GM21717 (cell line): ENCODE measurements around the gene HES4.
"Not testable (repeated sequence)": the region's sequence is repeated elsewhere in the genome, so short reads cannot be mapped to it uniquely, and the experiment has no call there.

Experiments
- ATAC-seq: cut with Tn5 transposase; IDR thresholded peaks from one replicate; pipeline ENCODE4 v1.9.1; 2021; ENCODE audit warnings: mild to moderate bottlenecking, moderate library complexity; ENCODE audit not compliant: unreplicated experiment

HES4 gene

DNA sequence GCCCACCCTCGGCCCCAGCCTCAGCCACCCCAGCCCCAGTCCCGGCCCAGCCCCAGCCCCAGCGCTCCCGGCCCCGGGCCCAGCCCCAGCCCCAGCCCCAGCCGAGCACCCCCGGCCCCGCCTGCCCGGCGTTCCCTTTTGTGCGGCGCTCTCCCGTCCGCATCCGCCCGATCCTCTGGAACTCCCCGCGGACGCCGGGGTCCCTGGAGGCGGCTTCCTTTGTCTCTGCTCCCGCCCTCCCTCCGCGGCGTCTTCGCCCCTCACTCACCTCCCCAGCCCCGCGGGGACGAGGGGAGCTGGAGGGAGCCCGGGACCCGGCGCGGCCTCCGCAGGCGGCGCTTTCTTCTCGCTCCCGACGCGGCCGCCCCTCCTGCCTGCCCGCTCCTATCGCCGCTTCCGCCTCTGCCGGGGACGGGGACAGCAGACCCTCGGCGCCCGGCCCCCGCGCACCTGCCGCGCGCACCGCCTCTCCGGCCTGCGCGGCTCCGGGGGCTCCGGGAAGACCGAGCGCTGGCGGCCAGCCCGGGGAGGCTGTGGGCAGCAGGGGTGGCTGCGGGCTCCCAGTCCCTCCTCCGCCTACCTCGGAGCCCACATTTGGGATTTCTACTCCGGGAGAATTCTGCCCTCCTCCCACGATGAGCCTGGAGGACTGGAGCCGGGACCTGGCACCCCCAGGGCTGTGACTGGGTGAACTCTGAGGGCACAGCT lies 34.0 kb upstream of the HES4 start:
- no peak for ATAC-seq

DNA sequence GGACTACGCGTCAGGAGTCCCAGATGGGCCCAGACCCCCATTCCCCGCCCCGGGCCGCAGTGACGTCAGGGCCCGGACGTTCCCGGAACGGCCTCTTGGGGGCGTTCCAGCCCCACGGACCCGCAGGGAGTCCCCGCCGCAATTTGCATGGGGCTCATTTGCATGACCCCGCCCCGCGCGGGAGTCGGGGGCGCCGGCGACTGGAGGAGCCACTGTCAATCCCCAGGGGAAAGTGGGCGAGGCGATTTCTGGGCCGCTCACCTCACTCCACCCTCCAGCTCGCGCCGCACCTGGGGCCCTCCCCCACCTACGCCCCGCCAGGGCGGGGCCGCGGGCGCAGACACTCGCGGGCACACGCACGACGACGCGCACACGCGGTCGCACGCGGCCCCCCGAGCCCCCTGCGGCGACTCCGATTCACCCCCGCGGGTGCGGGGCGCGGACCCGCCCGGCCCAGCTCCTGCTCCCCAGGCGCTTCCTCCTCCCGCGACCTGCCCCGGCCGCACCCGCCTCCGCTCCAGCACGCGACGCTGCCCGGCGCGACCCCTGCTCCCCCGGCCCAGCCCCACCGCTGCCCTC lies 33.2 kb upstream of the HES4 start:
- peak; percentile 58 for ATAC-seq

DNA sequence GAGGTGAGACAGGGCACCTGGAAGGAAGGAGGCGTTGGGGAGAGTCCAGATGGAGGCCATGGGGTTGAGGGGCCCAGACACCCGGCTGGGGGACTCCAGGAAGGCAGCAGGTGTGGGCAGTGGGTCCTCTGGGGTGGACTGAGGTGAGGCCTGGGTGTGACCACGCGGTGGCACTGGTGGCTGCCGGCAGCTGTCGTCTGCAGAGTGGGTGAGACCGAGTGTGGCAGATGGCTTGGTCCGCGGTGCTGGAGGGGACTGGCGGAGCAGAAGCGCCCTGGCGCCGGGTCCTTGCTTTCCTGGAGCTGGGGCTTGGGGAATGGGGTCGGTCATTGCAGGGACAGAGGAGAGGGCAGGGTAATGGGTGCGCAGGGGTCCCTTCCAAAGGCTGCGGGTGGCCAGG lies 32.5 kb upstream of the HES4 start:
- ATAC-seq: no peak

DNA sequence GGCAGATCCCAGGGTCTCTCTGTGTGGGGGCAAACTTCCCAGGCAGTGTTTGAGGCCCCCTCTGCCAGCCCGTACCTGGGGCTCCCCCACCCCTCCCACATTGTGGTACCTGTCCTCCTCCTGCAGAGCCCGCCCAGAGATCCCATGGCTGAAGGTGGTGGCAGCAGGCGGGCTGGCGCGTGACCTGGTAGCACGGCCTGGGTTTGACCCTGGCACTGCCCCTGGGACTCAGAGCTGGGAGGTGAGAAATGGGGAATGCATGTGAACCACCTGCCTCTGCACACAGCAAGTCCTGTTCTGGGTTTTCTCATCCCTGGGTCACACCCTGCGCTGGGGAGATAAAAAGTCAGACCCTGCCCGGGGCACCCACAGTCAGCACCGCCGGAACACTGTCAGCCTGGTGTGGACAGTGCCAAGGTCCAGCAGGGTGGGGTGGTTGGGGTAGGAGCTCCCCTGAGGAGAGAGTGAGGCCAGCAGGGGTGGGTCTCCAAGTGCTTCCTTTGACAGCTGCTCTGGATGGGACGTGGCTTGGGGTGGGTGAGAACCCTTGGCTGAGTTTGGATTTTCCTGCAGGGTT lies 31.9 kb upstream of the HES4 start:
- no peak for ATAC-seq

DNA sequence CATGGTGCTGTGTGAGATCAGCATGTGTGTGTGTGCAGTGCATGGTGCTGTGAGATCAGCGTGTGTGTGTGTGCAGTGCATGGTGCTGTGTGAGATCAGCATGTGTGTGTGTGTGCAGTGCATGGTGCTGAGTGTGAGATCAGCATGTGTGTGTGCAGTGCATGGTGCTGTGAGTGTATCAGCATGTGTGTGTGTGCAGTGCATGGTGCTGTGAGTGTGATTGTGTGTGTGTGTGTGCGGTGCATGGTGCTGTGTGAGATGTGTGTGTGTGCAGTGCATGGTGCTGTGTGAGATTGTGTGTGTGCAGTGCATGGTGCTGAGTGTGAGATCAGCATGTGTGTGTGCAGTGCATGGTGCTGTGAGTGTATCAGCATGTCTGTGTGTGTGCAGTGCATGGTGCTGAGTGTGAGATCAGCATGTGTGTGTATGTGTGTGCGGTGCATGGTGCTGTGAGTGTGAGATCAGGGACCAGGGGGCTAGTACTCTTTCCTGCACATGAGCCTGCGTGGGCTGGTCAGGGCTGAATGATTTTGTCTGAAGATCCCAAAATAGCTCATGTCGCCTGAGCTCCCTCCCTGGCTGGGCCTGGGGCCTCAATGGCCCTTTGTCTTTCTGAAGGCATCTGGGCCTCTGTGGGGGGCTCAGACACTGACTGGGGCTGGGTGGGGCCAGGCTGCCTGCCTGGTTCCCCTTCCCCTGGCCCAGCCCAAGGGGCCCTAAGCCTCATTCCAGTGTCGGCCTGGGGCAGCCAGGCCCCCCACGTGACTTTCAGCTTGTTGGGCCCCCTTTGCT lies 31.2 kb upstream of the HES4 start:
- ATAC-seq: not testable (repeated sequence)

DNA sequence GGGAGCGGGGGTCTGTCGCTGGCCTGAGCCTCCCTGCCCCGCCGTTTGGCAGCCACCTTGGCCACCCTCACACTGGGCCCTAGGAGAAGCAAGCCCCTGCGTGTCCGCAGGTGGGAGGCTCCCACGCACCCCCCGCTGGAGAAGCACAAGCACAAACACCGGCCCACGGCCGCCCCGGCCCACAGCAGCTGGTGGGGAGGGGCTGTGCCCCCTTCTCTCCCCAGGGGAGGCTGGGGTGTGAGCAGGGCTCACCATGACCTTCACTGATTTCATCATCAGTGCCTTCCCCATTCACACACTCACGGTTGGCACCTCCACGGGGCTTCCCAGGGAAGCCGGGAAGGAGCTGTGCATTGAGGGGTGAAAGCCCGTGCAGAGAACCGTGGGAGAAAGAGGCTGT lies 27.9 kb upstream of the HES4 start:
- no peak for ATAC-seq

DNA sequence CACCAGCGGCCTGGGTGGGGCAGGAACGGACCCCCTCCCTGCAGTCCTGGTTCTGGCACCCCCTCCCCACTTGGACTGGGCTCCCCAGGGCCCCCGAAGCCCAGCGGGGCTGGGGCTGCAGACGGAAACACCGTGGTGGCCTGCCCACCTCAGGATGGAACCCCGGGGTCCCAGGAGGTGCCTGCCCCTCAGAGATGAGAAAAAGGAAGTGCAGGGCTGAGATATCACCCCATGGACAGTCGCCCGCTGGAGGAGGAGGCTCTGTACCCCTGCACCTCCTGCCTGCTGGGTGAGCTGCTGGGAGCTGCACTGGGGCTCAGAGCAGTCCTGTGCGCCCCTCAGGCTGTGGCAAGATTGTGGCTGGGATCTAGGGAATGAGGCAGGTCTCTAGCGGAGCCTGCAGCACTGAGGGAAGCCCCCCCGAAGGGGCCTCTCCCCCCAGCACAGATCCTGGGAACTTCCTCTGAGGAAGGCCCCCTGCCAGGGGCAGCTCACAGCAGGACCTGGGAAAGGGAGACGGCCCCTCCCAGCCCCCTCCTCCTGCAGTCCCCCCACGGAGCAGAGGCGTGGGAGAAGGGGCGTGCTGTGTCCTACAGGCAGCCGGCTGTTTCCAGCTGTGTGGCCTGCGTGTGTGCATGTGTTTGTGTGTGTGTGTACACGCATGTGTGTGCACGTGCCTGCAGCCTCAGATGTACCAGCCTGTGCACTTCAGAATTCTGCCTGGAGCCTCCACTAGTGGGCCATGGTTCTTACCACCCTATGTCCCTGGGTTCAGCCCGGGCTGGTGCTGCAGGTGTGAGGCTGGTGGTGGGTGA lies 26.9 kb upstream of the HES4 start:
- ATAC-seq: no peak

DNA sequence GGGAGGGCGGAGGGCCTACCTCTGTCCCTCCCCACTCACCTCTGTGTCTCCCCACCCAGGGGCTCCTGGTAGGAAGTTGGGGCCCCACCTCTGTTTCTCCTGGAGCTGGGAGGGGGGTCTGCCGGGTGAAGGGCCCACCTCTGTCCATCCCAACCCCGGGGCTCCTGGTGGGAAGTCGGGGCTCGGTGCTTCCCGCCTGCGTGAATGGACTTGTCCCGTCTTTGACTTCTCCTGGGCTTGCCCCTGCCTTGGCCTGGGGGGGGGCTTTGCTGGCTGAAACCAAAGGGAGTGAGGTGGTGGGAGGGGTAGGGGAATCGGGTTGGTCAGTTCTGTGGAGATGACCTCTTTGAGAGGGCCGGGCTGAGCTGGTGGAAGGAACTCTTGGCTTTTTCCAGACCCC lies 25.8 kb upstream of the HES4 start:
- ATAC-seq: no peak

DNA sequence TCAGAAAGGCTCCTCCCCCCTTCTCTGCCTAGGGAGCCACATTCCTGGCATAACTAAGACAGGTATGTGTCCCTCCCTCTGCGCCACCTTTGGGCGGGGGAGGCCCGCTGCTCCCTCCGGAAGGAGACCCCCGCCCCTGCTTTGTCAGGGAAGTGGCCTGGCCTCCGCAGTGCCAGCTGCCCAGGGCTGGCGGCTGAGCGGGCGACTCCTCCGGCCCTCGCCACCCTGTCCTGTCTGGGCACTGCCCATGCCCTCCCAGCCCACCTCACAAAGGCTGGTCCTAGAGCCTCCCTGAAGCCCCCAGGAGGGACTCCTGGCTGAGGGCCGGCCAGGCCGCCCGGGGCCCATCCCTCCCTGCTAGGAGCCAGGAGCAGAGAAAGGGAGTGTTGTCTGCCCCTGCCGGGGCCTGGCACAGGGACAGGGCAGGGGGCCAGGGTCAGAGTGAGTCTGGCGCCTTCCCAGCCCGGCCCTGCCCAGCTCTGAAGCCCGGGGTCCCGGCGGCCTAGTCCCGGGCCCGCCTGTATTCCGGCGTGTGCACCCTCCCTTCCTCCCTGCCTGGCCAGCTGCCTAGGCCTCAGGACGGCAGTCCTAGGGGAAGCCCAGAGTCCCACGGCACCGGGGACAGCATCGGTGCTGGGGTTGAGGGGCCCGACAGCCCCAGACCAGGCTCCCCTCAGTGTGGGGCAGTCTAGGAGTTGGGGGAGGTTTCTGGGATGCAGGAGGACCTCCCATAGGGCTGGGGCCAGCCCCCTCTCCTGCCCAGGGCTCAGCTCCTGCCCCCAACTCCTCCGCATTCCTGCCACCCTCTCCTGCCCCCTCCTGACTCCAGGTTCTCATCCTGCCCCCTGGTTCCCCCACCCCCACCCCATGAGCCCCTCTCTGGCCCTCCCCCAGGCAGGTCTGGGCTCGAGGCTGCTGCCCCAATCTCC lies 25.1 kb upstream of the HES4 start:
- ATAC-seq: no peak

DNA sequence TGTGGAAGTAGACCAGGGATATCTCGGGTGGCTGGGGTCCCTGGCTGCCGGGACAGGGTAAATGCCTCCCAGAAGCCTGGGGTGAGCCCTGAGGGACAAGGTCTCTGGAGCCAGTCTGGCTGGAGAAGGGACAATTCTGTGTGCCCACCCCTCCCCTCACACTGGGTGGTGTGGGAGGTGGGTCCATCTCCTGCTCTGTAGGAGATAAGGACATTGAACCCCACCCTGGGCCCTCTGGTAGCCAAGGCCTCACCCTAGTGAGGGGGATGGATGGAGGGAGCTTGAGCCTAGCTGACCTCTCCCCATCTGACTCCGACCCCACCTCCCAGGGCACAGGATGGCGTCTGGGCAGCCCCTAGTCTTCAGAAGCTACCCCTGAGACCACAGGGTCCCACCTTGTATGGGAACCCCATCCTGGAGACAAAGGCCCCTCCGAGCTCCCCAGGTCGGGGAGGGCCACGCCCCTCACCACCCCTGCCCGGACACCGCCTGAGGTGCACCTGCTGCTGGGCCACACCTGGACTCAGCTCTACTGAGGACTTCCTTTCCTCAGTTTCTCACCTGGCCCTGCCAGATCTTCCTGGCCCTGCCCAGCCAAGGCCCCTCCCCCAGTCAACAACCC lies 24.4 kb upstream of the HES4 start:
- ATAC-seq: no peak

DNA sequence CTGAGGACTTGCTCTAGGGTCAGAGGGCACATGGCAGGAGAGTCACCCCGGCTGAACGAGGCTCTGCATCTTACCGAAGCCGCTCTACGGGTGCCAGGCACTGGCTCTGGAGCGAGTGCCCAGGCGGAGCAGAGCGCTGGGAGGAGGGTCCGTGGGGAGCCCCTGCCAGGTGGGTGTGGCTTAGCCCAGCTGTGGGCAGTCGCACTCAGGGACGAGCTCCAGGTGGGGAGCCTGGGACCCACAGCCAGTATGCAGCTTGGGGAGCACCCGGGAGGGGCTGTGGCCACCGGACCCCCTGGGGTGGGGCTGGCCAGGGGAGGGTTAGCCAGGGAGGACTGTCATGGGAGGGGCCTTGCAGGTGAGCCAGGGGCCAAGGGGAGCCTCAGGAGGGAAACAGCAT lies 23.8 kb upstream of the HES4 start:
- no peak for ATAC-seq

DNA sequence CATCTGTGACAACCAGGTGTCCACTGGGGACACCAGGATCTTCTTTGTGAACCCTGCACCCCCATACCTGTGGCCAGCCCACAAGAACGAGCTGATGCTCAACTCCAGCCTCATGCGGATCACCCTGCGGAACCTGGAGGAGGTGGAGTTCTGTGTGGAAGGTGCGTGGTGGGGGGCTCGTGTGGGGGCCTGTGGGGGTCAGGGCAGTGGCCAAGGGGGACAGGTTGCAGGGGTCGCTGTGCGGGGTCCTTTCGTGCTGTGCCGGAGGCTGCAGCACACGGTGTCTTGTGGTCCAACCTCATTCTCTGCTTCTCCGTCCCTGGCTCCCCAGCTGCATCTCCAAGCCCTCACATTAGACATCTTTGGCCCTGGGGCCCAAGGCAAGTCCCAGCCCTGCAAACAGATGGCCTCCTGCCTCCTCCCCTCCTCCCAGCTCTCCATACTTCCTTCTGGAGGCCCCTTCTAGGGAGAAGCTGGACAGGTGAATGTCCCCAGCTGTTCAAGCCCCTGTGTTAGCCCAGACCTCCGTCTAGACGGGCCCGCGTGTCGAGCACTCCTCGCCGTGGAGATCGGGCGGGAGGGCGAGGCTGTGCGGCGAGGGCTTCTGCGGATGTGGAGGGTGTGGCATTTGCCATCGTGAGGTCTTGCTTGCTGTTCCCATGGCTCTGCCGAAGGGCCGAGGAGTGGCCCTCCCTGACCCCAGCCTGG lies 22.6 kb upstream of the HES4 start:
- no peak for ATAC-seq

DNA sequence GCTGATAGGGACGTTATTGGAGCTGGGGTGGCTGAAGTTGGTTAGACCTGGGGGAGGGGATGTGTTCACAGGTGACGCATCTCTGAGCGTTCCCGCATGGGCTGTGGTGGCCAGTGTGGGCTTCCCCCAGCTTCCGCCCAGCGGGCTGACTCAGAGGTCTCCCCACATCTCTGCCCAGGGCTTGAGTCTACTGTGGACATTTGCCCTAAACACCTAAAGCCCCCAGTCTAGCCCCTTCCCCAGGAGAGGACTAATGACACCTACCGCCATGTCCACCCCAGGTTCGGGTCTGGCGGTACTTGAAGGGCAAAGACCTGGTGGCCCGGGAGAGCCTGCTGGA lies 22.0 kb upstream of the HES4 start:
- no peak for ATAC-seq

DNA sequence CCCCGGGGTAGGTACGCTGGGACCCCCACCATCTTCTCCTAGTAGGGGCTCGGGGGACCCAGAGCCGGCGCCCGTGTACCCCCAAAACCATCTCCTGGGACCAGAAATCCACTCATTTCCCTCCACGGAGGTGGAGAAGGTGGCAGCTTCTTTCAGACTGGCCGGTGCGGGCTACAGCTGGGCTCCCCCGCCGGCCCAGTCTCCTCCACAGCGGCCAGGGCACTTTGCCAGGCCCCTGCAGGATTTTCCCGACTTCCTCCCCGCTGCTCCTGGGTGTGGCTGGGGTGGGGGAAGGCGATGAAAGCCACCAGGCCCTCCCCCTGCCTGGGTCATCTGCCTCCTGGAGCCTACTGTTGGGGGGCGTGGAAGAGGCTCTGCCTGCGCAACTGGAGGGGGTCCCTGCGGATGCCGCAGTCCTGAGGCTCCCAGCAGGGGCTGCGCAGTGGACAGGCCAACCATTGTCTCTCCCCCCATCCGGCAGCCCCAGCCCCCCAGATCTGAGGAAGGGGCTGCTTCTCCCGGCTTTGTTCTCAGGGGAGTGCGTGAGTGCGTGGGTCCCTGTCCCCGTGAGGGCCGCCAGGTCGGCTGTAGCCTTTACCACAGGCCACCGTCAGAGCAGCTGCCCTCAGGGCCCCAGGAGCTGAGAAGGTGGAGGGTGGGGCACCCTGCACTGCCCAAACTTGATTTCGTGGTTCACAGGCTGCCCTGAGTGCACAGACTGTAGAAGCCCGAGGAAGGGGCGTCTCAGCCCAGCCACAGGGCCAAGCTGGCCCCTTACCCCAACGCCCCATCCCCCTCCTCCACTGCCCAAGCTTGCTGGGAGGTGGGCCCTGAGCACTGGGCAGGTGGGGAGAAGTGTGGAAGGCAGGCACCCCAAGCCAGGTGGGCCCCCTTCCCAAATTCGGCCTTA lies 21.4 kb upstream of the HES4 start:
- no peak for ATAC-seq

DNA sequence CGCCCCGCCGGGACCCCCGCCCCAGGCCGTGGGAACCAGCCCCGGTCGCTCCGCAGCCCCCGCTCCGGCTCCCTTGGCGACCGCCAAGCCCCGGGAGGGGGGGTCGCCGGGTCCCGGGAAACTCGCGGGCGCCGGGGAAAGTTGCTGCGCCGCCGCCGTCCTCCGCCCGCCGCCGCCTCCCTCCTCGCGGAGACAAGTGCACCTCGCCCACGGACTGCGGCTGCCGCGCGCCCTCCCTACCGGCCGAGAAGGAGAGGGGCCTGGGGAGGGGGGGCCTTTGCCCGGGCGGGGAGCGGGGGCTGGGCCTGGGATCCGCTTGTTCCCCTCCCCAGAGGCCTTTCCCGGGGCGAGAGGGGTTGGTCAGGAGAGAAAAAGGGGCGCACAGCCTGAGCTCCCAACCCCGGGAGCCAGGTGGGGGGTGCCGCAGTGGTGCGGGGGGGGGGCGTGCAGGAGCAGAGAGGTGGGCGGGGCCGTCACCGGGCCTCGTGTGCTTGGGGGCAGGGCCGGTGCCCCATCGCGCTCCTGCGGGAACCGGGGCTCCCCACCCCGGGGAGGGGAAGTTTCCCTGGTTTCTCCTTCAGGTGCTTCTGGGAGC lies 20.6 kb upstream of the HES4 start:
- peak; percentile 13 for ATAC-seq

DNA sequence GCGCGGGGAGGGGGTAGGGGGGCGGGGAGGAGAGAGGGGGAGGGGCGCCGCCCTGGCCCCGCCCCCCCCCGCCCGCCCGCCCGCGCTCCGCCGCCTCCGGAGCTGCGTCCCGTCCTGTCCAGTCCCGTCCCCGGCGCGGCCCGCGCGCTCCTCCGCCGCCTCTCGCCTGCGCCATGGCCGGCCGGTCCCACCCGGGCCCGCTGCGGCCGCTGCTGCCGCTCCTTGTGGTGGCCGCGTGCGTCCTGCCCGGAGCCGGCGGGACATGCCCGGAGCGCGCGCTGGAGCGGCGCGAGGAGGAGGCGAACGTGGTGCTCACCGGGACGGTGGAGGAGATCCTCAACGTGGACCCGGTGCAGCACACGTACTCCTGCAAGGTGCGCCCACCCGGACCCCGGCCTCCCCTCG lies 20.1 kb upstream of the HES4 start, which contains the start of gene AGRN:
TSS of gene AGRN (plus strand) at position 121 of the 405 bp plus-strand sequence. CDS start at position 174, 53 bp downstream.
- peak; percentile 19 for ATAC-seq
